ENCODE results near the gene IL19. TPM values are rescaled to one million over a fixed set of nuclear protein-coding genes. Genes with fewer than 3 reads are reported as not detected.
"Not testable (repeated sequence)": the region's sequence is repeated elsewhere in the genome, so short reads cannot be mapped to it uniquely, and the experiment has no call there.

The IL19 gene
- total RNA-seq, 1 experiment from 2014 or later = not detected

- no TSS peak for BruUV-seq (replicated peaks)
- no peaks in the 10 kb centered on the region for H4K20me1 ChIP-seq (ENCODE audit: insufficient read depth)
- intact Hi-C loops (cut with micrococcal nuclease; ENCODE audit: unreplicated experiment) = no loop called here
- H3K4me3 ChIP-seq = no peak overlapping the region
- H3F3A ChIP-seq (ENCODE audit: insufficient read depth, low read depth) = no peaks in the 10 kb centered on the region
- no peaks in the 10 kb centered on the region for H3K36me3 ChIP-seq (ENCODE audit: low read depth)
- TF ChIP-seq CTCF (conservative IDR thresholded peaks at IDR 0.05) (no peak), EZH2 (IDR thresholded peaks at IDR 0.05; ENCODE audit: low read depth) (no peak)
- H2AFZ ChIP-seq = no peak overlapping the region
- no peak for DNase-seq
- CTCF ChIA-PET = no interaction called here
- H3K9me2 ChIP-seq (ENCODE audit: insufficient read depth) = no peaks in the 10 kb centered on the region
- no peaks in the 10 kb centered on the region; the same call in 1 of the 2 replicates for H3K9me3 ChIP-seq (ENCODE audit: insufficient read depth, low read depth)
- no peak overlapping the region for H3K27ac ChIP-seq
- POLR2A ChIA-PET (ENCODE audit: unreplicated experiment) = no interaction called here
- peaks cover 39% of the 10 kb centered on the region for H3K27me3 ChIP-seq (ENCODE audit: insufficient read depth, low read depth)
- no peak overlapping the region for H3K4me2 ChIP-seq
- no peaks in the 10 kb centered on the region for H3K79me2 ChIP-seq (ENCODE audit: low read depth)
- no peaks in the 10 kb centered on the region for H3K4me1 ChIP-seq (replicated peaks; ENCODE audit: insufficient read depth)
Measured at GRCh38 chr1:206850401-206850800, 79.8 kb downstream of the IL19 start.

DNA sequence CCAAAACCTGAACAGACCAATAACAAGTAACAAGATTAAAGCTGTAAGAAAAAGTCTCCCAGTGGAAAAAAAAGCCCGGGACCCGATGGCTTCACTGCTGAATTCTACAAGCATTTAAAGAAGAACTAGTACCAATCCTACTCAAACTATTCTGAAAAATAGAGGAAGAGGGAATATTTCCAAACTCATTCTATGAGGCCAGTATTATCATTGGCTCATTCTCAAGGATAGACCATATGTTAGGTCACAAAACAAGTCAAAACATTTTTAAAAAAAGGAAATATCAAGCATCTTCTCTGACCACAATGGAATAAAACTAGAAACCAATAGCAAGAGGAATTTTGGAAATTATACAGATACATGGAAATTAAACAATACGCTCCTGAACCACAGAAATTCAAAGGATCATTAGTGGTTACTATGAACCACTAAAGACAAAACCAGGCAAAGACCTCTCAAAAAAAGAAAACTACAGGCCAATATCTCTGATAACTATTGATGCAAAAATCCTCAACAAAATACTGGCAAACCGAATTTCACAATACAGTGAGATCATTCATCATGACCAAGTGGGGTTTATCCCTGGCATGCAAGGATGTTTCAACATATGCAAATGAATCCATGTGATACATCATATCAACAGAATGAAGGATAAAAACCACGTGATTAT lies 80.9 kb downstream of the IL19 start:
- Histone ChIP-seq H3K79me2 (ENCODE audit: low read depth) (no peaks in the 10 kb centered on the region), H3K27ac (no peak overlapping the region), H2AFZ (no peak overlapping the region), H3K36me3 (ENCODE audit: low read depth) (no peaks in the 10 kb centered on the region), H3K4me2 (no peak overlapping the region), H3K27me3 (ENCODE audit: insufficient read depth, low read depth) (peaks cover 42% of the 10 kb centered on the region), H3K9me3 (ENCODE audit: insufficient read depth, low read depth) (no peaks in the 10 kb centered on the region; the same call in 1 of the 2 replicates), H4K20me1 (ENCODE audit: insufficient read depth) (no peaks in the 10 kb centered on the region), H3K9me2 (ENCODE audit: insufficient read depth) (no peaks in the 10 kb centered on the region), H3F3A (ENCODE audit: insufficient read depth, low read depth) (no peaks in the 10 kb centered on the region), H3K4me1 (replicated peaks; ENCODE audit: insufficient read depth) (no peaks in the 10 kb centered on the region), H3K4me3 (no peak overlapping the region)
- intact Hi-C loops (cut with micrococcal nuclease; ENCODE audit: unreplicated experiment) = no loop called here
- no peak for TF ChIP-seq CTCF (conservative IDR thresholded peaks at IDR 0.05)
- no peak for TF ChIP-seq EZH2 (IDR thresholded peaks at IDR 0.05; ENCODE audit: low read depth)
- no TSS peak for BruUV-seq (replicated peaks)
- ChIA-PET POLR2A (ENCODE audit: unreplicated experiment) (no interaction called here), CTCF (no interaction called here)
- DNase-seq = no peak

DNA sequence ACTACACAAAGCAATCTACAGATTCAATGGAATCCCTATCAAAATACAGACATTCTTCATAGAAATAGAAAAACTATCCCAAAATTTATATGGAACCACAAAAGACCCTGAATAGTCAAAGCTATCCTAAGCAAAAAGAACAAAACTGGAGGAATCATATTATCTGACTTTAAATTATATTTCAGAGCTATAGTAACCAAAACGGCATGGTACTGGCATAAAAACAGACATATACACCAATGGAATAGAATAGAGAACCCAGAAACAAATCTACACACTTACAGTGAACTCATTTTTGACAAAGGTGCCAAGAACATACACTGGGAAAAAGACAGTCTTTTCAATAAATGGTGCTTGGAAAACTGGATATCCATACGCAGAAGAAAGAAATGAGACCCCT lies 82.1 kb downstream of the IL19 start:
- H3K9me2 ChIP-seq (ENCODE audit: insufficient read depth); H3K36me3 ChIP-seq (ENCODE audit: low read depth); H3K4me1 ChIP-seq (replicated peaks; ENCODE audit: insufficient read depth); H3K9me3 ChIP-seq (ENCODE audit: insufficient read depth, low read depth); DNase-seq; H3K4me2 ChIP-seq; H3K4me3 ChIP-seq; H2AFZ ChIP-seq; intact Hi-C loops (cut with micrococcal nuclease; ENCODE audit: unreplicated experiment); H3K27ac ChIP-seq; H3K79me2 ChIP-seq (ENCODE audit: low read depth); BruUV-seq (replicated peaks); POLR2A ChIA-PET (ENCODE audit: unreplicated experiment); H3F3A ChIP-seq (ENCODE audit: insufficient read depth, low read depth); H4K20me1 ChIP-seq (ENCODE audit: insufficient read depth): not testable (repeated sequence)
- H3K27me3 ChIP-seq (ENCODE audit: insufficient read depth, low read depth) = peaks cover 43% of the 10 kb centered on the region
- CTCF ChIA-PET = interaction anchor here (0.6 kb wide), 2 partner anchors 124 to 624 kb away, joined by 3 to 5 read pairs; no protein-coding TSS in a partner anchor

- H4K20me1 ChIP-seq (ENCODE audit: insufficient read depth); intact Hi-C loops (cut with micrococcal nuclease; ENCODE audit: unreplicated experiment); H3K36me3 ChIP-seq (ENCODE audit: low read depth); POLR2A ChIA-PET (ENCODE audit: unreplicated experiment); DNase-seq; H3K27ac ChIP-seq; CTCF ChIA-PET; BruUV-seq (replicated peaks); H2AFZ ChIP-seq; H3K4me2 ChIP-seq; H3K4me1 ChIP-seq (replicated peaks; ENCODE audit: insufficient read depth); H3K9me2 ChIP-seq (ENCODE audit: insufficient read depth); H3K4me3 ChIP-seq; H3K79me2 ChIP-seq (ENCODE audit: low read depth); H3K9me3 ChIP-seq (ENCODE audit: insufficient read depth, low read depth); H3F3A ChIP-seq (ENCODE audit: insufficient read depth, low read depth): not testable (repeated sequence)
- H3K27me3 ChIP-seq (ENCODE audit: insufficient read depth, low read depth) = peaks cover 43% of the 10 kb centered on the region
Measured at GRCh38 chr1:206853696-206854095, 83.1 kb downstream of the IL19 start.
